HG02885 (cell line): ENCODE results near the gene CMIP.
"Not testable (repeated sequence)": the region's sequence is repeated elsewhere in the genome, so short reads cannot be mapped to it uniquely, and the experiment has no call there.

Experiments used
- ATAC-seq: cut with Tn5 transposase; IDR thresholded peaks from one replicate; pipeline ENCODE4 v1.9.1; 2021; ENCODE audit warnings: mild to moderate bottlenecking; ENCODE audit not compliant: unreplicated experiment, poor library complexity

Gene CMIP

DNA sequence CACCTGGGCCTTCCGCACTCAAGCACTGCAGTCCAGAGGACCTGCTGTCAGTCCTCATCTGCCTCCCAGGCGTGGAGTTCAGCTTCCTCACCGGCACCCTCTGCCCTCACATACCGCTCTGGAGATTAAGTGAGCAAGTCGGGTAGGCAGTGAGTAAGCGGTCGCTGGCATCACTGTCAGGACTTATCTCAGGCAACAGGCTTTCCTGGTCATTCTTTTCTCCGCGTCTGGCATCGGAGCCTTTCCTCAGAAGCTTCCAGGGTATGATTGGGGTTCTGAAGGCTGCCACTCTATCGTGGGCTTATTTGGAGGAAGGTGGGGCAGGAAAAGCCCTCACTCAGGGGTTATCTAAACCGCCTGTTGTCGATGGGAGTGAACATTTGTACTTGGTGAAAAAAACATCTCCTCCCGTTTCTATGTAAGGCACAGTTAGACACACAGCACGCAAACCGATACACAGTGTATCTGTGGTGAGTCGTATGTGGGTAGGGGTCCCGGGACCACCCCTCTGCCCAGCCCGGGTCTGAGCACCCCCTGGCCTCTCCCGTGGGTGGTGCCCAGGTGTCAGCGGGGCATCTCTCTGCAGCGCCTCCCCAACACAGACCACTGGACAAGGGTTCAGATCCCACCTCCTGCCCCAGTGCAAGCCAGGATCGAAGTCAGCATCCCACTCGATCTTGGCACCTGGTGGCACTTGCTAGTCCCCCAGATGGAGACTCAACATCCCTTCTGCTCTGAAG is 242.0 kb downstream of the CMIP start:
- ATAC-seq, result no peak

GRCh38 chr16:81687131-81687456 is 242.5 kb downstream of the CMIP start:
- ATAC-seq, result no peak

DNA sequence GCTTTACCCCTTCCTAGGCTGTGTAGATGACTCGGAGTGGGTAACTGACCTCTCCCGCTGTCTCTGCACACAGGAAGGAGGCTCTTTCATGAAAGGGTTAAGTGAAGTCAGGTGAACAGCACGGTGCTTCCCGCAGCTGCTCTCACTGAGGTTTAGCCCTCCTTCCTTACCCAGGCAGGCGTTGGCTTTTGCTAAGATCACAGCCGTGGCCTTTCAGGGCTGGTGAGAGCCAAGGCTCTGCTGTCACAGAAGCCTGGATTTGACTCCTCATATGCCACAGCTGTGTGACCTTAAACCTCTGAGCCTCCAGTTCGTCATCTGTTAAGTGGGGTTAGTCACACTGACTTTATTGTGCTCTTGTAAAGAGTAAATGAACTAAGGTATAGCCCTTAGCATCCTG is 243.6 kb downstream of the CMIP start:
- ATAC-seq, result no peak

DNA sequence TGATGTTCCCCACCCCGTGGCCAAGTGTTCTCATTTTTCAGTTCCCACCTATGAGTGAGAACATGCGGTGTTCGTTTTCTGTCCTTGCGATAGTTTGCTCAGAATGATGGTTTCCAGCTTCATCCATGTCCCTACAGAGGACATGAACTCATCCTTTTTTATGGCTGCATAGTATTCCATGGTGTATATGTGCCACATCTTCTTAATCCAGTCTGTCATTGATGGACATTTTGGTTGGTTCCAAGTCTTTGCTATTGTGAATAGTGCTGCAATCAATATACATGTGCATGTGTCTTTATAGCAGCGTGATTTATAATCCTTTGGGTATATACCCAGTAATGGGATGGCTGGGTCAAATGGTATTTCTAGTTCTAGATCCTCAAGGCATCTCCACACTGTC is 244.2 kb downstream of the CMIP start:
- ATAC-seq, result not testable (repeated sequence)

DNA sequence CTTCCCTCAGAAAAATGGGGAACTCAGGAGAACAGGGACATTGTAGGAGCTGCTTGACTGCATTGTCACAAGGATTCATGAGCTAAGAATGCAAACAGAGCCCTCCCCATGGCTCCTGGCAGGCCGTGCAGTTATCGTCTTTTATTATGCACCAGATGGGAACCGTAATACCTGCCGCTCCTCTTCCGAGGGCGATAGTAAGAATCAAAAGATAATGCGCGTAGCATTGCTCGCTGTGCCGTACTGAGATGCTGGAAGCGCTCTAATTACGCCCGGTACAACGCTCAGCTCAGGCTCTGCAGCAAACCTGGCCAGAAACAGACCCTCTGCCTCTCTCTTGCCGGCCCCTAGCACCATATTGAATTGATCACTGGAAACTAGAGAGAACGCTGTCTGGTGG is 247.4 kb downstream of the CMIP start:
- ATAC-seq, result no peak

- ATAC-seq, result no peak
These were observed 248.0 kb downstream of the CMIP start for GRCh38 chr16:81692571-81692970.

DNA sequence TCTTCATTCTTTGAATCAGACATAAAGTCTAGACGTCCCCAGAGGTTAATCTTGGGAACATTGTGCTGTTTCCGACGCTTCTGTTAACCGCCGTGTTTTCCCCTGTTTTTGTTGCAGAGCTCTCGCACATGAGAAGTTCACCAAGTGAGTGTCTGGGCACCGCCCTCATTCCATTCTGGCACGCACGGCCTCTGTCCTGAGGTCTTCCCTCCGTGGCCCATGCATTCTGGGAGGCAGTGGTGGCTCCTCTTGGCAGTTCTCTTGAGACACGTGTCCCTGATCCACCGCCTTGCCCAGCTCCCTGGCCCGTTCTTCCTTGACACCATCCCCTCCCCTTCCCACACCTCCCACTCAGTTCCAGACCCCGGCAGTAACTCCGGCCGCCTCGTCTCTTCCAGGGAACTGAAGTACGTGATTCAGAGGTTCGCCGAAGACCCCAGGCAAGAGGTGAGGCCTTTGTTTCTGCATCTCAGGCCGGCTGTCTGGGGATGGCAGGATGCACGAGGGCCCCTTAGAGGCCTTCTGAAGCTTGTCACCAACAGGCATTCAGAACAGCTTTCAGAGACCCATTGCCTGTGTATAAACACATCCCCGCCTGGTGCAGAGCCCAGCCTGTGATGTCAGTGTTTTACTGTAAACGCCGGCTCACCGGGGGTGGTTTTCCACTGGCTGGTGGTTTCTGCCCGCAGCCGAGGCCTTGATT is 248.6 kb downstream of the CMIP start:
- no peak for ATAC-seq

DNA sequence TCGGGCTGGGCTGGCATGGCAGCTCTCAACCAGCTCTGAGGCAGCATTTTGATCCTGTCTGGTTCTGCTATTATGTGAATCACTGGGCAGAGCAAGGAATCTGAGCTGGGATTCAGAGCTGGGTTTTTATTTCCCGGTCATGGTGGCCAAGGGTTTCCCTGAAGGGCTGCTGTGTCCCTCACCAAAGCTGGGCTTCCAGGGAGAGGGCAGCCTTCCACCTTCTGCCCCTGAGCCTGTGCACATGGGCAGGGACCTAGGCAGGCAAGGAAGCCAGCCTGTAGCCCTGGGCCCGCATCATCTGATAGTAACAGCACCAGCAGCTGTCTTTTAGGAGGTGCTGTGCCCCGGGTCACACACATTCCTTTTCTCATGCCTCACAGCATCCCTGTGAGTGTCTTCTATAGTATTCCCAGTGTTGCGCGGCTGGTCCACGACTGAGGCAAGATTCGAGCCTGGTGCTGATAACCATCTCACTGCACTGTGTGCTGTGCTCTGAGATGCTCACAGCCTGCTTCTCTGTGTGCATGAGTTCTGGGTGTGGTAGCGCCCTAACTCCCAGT is 249.2 kb downstream of the CMIP start:
- no peak for ATAC-seq

DNA sequence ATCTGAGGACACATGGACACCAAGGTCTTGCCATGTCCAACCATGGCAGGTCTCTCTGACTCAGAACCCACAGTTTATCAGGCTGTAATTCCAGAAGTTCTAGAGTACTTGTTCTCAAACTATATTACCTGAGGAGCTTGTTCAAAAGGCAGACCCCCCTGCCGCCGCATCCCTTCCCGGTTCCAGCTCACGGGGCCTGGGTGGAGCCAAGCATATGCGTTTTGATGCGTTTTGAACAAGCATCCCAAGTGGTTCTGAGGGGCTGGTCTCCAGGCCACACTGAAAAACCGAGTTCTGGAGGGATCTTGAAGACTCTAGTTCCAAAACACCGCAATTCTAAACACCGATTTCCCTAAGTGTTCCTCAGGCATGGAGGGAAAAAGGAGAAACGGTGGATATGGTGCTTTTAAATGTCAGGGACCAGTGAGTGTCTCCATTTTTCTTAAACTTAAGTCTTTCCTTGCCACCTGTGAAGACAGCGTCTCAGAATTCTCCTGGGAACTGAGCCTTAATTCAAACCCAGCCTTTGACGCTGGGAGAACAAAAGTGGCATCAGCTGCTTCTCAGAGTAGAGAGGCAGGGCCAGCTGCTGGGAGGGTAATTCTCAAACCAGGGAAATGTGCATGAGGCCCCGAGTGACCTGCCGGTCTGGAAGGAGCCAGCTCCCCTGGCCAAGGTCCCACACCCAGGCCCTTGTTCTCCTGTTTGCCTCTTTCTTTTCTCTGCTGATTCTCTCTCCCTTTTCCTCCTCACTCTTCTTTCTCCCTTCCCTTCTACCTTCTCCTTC is 250.1 kb downstream of the CMIP start:
- no peak for ATAC-seq

DNA sequence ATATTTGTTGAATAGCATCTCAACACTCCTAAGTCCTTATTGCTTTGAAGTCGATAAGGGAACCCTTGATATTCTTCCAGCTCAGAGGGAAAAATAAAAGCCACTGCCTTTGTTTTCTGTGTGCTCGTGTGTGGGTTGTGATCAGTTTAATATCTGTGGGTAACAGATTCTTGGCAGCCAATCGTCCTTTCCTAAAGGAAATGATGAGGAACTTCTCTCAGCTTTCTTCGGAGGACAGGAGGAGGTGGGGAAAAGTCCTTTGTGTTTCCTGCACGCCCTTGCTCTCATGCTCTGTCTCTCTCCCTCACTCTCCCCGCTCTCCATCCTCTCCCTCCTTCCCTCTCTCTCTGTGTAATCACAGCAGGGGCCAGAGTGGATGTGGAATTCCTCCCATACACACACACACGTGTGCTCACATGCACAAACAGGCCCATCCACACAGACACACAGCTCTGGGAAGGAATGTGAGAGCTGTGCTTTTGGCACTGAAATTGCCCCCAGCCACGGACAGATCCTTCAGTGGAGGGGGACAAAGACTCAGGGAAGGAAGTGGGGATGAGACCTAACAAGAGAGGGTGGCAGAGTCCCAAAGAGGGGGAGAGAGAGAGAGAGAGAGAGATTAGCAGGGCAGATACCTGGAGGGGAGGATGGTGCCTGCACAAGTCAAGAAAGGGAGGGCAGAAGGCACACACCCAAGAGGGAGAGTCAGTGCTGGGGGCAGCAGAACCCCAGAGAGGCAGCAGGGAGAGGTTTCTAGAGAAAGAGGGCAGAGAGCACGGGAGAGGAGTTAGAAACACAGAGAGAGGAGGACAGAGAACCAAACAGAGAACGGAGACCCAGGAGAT is 250.9 kb downstream of the CMIP start:
- ATAC-seq, result no peak

- no peak for ATAC-seq
These were observed 251.8 kb downstream of the CMIP start for GRCh38 chr16:81696166-81696960.

DNA sequence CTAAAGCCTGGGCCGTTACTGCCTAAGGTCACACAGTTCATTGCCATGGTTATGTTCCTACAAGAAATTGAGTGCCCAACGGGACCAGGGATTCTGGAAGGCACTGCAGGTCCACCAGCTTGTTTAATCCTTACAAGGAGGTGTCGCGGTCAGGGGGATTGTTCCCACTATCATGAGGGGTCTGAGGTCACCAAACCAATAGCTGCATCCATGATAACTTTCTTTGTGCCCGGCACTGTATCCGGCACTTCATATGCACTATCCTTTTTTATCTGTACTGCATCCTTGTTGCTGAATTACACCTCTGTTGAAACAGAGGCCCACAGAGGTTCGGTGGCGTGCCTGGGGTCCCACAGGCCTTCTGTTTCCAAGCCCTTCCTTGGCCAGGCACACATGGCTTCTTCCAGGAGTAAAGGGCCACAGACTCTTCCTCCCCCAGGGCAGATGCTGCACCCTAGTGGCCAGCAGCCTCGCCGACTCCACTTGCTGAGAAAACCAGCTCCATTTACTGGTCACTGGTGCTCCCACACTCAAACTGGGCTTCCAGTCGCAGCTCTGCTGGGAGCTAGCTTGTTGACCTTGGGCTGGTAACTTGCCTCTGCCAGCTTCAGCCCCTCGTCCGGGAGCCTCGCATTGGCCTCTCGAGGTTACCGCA is 252.5 kb downstream of the CMIP start:
- ATAC-seq, result no peak

GRCh38 chr16:81697616-81698309 is 253.2 kb downstream of the CMIP start:
- no peak for ATAC-seq

DNA sequence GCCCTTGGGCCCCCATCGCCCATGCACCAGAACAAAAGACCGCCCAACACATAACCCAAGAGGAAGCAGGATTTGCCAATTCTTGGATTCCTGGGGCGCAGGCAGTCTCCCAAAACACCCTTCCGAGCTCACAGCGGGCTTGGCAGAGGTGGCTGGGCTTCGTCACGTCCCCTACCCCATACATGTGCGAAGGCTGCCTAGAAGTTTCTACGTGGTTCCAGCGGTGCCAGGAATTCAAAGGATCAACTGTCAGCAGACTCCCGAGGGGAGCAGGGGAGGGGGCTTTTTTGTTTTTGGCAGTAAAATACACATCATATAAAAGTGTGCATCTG is 253.7 kb downstream of the CMIP start:
- ATAC-seq, result no peak

- ATAC-seq, result no peak
These were observed 255.0 kb downstream of the CMIP start for GRCh38 chr16:81699596-81699995.

GRCh38 chr16:81700071-81700779 is 255.6 kb downstream of the CMIP start:
- ATAC-seq, result no peak

GRCh38 chr16:81700780-81701165 is 256.2 kb downstream of the CMIP start:
- ATAC-seq, result no peak
